ENCODE measurements around the gene ZRANB1. TPM values are rescaled to one million over a fixed set of nuclear protein-coding genes. Genes with fewer than 3 reads are reported as not detected.
A peak's percentile ranks its signal among the peaks of the same experiment; 100 is the strongest.

ZRANB1 gene
- total and polyA plus RNA-seq, 3 donors from 2014 or later = 37.9 to 46.7 (median 38.7) TPM

- Histone ChIP-seq H3K9me3 (no peaks in the 10 kb centered on the region), H3K4me3 (no peak overlapping the region), H3K27me3 (no peaks in the 10 kb centered on the region), H3K36me3 (ENCODE audit: low read depth, missing control alignments) (no peaks in the 10 kb centered on the region), H3K27ac (peak overlapping the region; percentile 85 to 90), H3K4me1 (peaks cover 75% of the 10 kb centered on the region)
- 77 to 85% methylated on average over 22 of the region's 22 CpGs for WGBS, 2 donors
- DNase-seq = no peak
- intact Hi-C loops (cut with DNase I; ENCODE audit: low total_unique reads) = no loop called here
- no peak for TF ChIP-seq CTCF (IDR thresholded peaks at IDR 0.05)
- no peak for TF ChIP-seq POLR2A (IDR thresholded peaks at IDR 0.05)
These were observed 67.0 kb downstream of the ZRANB1 start for GRCh38 chr10:125008689-125009638.

- Histone ChIP-seq H3K4me3 (no peak overlapping the region), H3K9me3 (no peaks in the 10 kb centered on the region), H3K27me3 (no peaks in the 10 kb centered on the region), H3K36me3 (ENCODE audit: low read depth, missing control alignments) (no peaks in the 10 kb centered on the region), H3K4me1 (peaks cover 83% of the 10 kb centered on the region), H3K27ac (peak overlapping the region; percentile 85 to 90)
- DNase-seq = no peak
- WGBS, 2 donors = 56 to 66% methylated on average over 15 of the region's 15 CpGs
- TF ChIP-seq CTCF (IDR thresholded peaks at IDR 0.05) = no peak
- no peak for TF ChIP-seq POLR2A (IDR thresholded peaks at IDR 0.05)
- intact Hi-C loops (cut with DNase I; ENCODE audit: low total_unique reads) = no loop called here
These were observed 67.8 kb downstream of the ZRANB1 start for GRCh38 chr10:125009661-125010161.

- no peak for DNase-seq
- WGBS, 2 donors = 70 to 82% methylated on average over 5 of the region's 5 CpGs
- peak overlapping the region; percentile 85 to 90 for H3K27ac ChIP-seq
- no peaks in the 10 kb centered on the region for H3K27me3 ChIP-seq
- H3K4me1 ChIP-seq = peaks cover 86% of the 10 kb centered on the region
- no peaks in the 10 kb centered on the region for H3K36me3 ChIP-seq (ENCODE audit: low read depth, missing control alignments)
- intact Hi-C loops (cut with DNase I; ENCODE audit: low total_unique reads) = no loop called here
- H3K4me3 ChIP-seq = no peak overlapping the region
- TF ChIP-seq POLR2A (IDR thresholded peaks at IDR 0.05) (no peak), CTCF (IDR thresholded peaks at IDR 0.05) (no peak)
- no peaks in the 10 kb centered on the region for H3K9me3 ChIP-seq
These were observed 68.4 kb downstream of the ZRANB1 start for GRCh38 chr10:125010362-125010761.

GRCh38 chr10:125011171-125011925 lies 69.4 kb downstream of the ZRANB1 start:
- DNase-seq = no peak
- peaks cover 91% of the 10 kb centered on the region for H3K4me1 ChIP-seq
- no peak overlapping the region for H3K4me3 ChIP-seq
- intact Hi-C loops (cut with DNase I; ENCODE audit: low total_unique reads) = no loop called here
- 61 to 71% methylated on average over 16 of the region's 16 CpGs for WGBS, 2 donors
- peak overlapping the region; percentile 85 to 90 for H3K27ac ChIP-seq
- H3K27me3 ChIP-seq = no peaks in the 10 kb centered on the region
- no peaks in the 10 kb centered on the region for H3K9me3 ChIP-seq
- no peaks in the 10 kb centered on the region for H3K36me3 ChIP-seq (ENCODE audit: low read depth, missing control alignments)
- no peak for TF ChIP-seq POLR2A (IDR thresholded peaks at IDR 0.05)
- TF ChIP-seq CTCF (IDR thresholded peaks at IDR 0.05) = no peak

Measured in testis (tissue), 3 donors.